RCC 7860 (cell line): Measurements from ENCODE around the gene ADNP2.

Experiments
- DNase-seq: peaks from one replicate; pipeline ENCODE4 v3.0.0-alpha.2; 2015; ENCODE audit warnings: low spot score
- FAIRE-seq: peaks from 2 replicates; lab custom pipeline; 2012; peaks lifted over from hg19 to GRCh38; lab: Jason Lieb, UNC

Gene ADNP2

GRCh38 chr18:80170395-80171053 is 61.5 kb downstream of the ADNP2 start:
- DNase-seq (no peak), FAIRE-seq (no peak)

GRCh38 chr18:80171054-80171872 is 62.2 kb downstream of the ADNP2 start:
- DNase-seq: no peak
- no peak for FAIRE-seq

- DNase-seq: no peak
- no peak for FAIRE-seq
These were observed 63.0 kb downstream of the ADNP2 start for GRCh38 chr18:80172056-80172455.

- no peak for FAIRE-seq
- no peak for DNase-seq
These were observed 64.0 kb downstream of the ADNP2 start for GRCh38 chr18:80173060-80173459.

GRCh38 chr18:80175451-80176204 is 66.6 kb downstream of the ADNP2 start:
- FAIRE-seq (no peak), DNase-seq (no peak)

- DNase-seq: no peak
- no peak for FAIRE-seq
These were observed 67.4 kb downstream of the ADNP2 start for GRCh38 chr18:80176334-80177073.

GRCh38 chr18:80177128-80177527 is 68.1 kb downstream of the ADNP2 start:
- FAIRE-seq (no peak), DNase-seq (no peak)

GRCh38 chr18:80178935-80179818 is 70.1 kb downstream of the ADNP2 start:
- FAIRE-seq (no peak), DNase-seq (no peak)

GRCh38 chr18:80179857-80180558 is 70.9 kb downstream of the ADNP2 start:
- DNase-seq (no peak), FAIRE-seq (no peak)

GRCh38 chr18:80180778-80181564 is 71.9 kb downstream of the ADNP2 start:
- no peak for FAIRE-seq
- no peak for DNase-seq

- DNase-seq (no peak), FAIRE-seq (no peak)
These were observed 72.8 kb downstream of the ADNP2 start for GRCh38 chr18:80181642-80182461.

- FAIRE-seq: no peak
- DNase-seq: no peak
These were observed 73.8 kb downstream of the ADNP2 start for GRCh38 chr18:80182855-80183254.

GRCh38 chr18:80183273-80184050 is 74.4 kb downstream of the ADNP2 start:
- FAIRE-seq (no peak), DNase-seq (no peak)

- FAIRE-seq: no peak
- no peak for DNase-seq
These were observed 75.2 kb downstream of the ADNP2 start for GRCh38 chr18:80184243-80184772.

- FAIRE-seq (no peak), DNase-seq (no peak)
These were observed 76.5 kb downstream of the ADNP2 start for GRCh38 chr18:80185545-80185944.

- no peak for DNase-seq
- no peak for FAIRE-seq
These were observed 79.0 kb downstream of the ADNP2 start for GRCh38 chr18:80187956-80188642.
